ENCODE results near the gene MYCN.
"Not testable (repeated sequence)": the region's sequence is repeated elsewhere in the genome, so short reads cannot be mapped to it uniquely, and the experiment has no call there.

Gene MYCN

DNA sequence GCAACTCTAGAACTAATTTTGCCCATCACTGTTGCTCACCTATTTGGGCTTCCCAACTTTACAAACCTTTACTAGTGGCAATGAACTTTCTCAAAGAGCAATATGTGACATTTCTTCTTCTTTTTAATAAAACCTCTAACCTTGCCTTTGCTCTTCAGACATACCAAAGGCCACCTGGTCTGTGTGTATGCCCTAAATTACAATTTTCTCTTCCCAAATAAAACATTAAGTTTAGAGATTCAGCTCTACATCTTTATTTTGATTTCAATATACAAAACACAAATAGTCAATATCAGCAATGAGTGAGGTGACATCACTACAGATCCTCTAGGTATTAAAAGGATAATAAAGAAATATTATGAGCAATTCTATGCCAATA, 35.1 kb upstream of the MYCN start:
- Histone ChIP-seq H3K27ac (no peak overlapping the region), H3K9ac (ENCODE audit: insufficient read length) (no peak overlapping the region), H3K4me3 (no peak overlapping the region), H3K9me3 (ENCODE audit: low read depth, low read length) (no peaks in the 10 kb centered on the region; the same call in 1 of the 2 replicates), H3K36me3 (ENCODE audit: insufficient read depth, low read length) (no peaks in the 10 kb centered on the region)
- no peak for DNase-seq (ENCODE audit: low read depth, low spot score)
- TF ChIP-seq FOXP2 (optimal IDR thresholded peaks at IDR 0.05; ENCODE audit: control extremely low read depth, extremely low read length, insufficient read depth) (no peak), POLR2AphosphoS5 (IDR thresholded peaks at IDR 0.05; ENCODE audit: borderline replicate concordance, low read depth, low read length) (no peak), EZH2 (IDR thresholded peaks at IDR 0.05) (no peak)

DNA sequence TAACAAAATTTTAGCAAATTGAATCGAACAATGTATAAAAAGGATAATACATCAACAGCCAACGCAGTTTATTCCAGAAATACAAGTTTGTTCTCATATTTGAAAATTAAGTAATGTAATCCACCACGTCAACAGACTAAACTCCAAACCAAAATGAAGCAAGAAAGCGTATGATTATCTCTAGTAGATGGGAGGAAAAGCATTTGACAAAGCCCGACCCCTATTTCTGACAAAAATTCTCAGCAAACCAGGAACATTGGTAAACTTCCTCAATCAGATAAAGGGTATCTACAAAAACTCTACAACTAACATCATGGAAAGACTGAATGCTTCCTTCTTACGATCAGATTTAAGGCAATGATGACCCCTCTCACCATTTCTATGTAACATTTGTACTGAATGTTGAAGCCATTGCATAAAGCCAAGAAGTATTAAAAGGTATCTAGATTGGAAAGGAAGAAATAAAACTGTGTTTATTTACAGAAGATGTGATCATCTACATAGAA, 34.3 kb upstream of the MYCN start:
- no peaks in the 10 kb centered on the region; the same call in 1 of the 2 replicates for H3K9me3 ChIP-seq (ENCODE audit: low read depth, low read length)
- H3K4me3 ChIP-seq: no peak overlapping the region
- H3K36me3 ChIP-seq (ENCODE audit: insufficient read depth, low read length): no peaks in the 10 kb centered on the region
- DNase-seq (ENCODE audit: low read depth, low spot score): no peak
- no peak overlapping the region for H3K9ac ChIP-seq (ENCODE audit: insufficient read length)
- TF ChIP-seq EZH2 (IDR thresholded peaks at IDR 0.05): no peak
- TF ChIP-seq FOXP2 (optimal IDR thresholded peaks at IDR 0.05; ENCODE audit: control extremely low read depth, extremely low read length, insufficient read depth): no peak
- no peak for TF ChIP-seq POLR2AphosphoS5 (IDR thresholded peaks at IDR 0.05; ENCODE audit: borderline replicate concordance, low read depth, low read length)
- H3K27ac ChIP-seq: no peak overlapping the region

DNA sequence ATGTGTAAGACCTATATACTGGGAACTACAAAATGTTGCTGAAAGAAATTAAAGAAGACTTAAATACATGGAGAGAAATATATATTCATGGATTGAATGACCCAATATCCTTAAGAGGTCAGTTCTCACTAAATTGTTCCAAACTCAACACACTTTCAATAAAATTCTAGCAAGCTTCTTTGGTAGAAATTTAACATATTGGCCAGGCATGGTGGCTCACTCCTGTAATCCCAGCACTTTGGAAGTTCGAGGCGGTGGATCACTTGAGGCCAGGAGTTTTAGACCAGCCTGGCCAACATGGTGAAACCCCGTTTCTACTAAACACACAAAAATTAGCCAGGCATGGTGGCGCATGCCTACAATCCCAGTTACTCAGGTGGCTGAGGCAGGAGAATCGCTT, 33.6 kb upstream of the MYCN start:
- H3K9ac ChIP-seq (ENCODE audit: insufficient read length): no peak overlapping the region
- H3K9me3 ChIP-seq (ENCODE audit: low read depth, low read length): no peaks in the 10 kb centered on the region
- H3K4me3 ChIP-seq: no peak overlapping the region
- DNase-seq (ENCODE audit: low read depth, low spot score): no peak
- no peak overlapping the region for H3K27ac ChIP-seq
- H3K36me3 ChIP-seq (ENCODE audit: insufficient read depth, low read length): no peaks in the 10 kb centered on the region
- TF ChIP-seq FOXP2 (optimal IDR thresholded peaks at IDR 0.05; ENCODE audit: control extremely low read depth, extremely low read length, insufficient read depth) (no peak), POLR2AphosphoS5 (IDR thresholded peaks at IDR 0.05; ENCODE audit: borderline replicate concordance, low read depth, low read length) (no peak), EZH2 (IDR thresholded peaks at IDR 0.05) (no peak)

DNA sequence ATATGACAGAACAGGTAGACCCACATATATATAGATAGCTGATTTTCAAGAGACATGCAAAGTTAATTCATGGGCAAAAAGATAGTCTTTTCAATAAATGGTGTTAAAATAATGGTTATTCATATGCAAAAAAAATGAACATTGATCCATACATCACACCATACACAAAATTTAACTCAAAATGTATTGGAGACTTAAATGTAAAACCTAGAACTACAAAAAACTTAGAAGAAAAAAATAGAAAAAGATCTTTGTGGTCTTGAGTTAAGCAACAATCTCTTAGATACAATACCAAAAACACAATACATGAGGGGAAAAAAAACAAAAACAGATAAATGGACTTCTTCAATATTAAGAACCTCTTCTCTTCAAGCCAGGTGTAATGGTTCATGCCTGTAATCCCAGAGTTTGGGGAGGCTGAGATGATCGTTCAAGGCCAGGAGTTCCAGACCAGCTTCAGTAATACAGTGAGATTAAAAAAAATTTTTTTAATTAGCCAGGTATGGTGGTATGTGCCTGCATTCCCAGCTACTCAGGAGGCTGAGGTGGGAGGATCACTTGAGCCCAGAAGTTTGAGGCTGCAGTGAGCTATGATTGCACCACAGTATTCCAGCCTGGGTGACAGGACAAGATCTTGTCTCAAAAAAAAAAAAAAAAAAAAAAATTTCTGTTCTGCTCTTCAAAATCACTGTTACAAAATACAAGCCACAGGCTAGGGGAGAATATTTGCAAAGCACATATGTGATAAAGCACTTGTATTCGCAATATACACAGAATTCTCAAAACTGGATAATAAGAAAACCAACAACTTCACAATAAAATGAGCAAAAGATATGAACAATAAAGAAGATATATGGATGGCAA, 32.7 kb upstream of the MYCN start:
- Histone ChIP-seq H3K27ac (no peak overlapping the region), H3K9me3 (ENCODE audit: low read depth, low read length) (no peaks in the 10 kb centered on the region), H3K4me3 (no peak overlapping the region), H3K9ac (ENCODE audit: insufficient read length) (no peak overlapping the region), H3K36me3 (ENCODE audit: insufficient read depth, low read length) (no peaks in the 10 kb centered on the region)
- no peak for TF ChIP-seq EZH2 (IDR thresholded peaks at IDR 0.05)
- no peak for TF ChIP-seq FOXP2 (optimal IDR thresholded peaks at IDR 0.05; ENCODE audit: control extremely low read depth, extremely low read length, insufficient read depth)
- TF ChIP-seq POLR2AphosphoS5 (IDR thresholded peaks at IDR 0.05; ENCODE audit: borderline replicate concordance, low read depth, low read length): no peak
- no peak for DNase-seq (ENCODE audit: low read depth, low spot score)

DNA sequence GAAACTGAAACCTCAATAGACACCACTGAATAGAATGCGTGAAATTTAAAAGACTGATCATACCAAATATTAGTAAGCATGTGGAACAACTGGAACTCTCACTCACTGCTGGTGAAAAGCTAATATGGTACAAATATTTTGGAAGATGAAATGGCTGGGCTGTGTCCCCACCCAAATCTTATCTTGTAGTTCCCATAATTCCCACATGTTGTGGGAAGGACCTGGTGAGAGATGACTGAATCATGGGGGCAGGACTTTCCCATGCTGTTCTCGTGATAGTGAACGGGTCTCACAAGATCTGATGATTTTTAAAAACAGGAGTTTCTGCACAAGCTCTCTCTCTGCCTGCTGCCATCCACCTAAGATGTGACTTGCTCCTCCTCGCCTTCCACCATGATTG, 32.0 kb upstream of the MYCN start:
- DNase-seq (ENCODE audit: low read depth, low spot score): no peak
- no peak overlapping the region for H3K27ac ChIP-seq
- no peaks in the 10 kb centered on the region for H3K36me3 ChIP-seq (ENCODE audit: insufficient read depth, low read length)
- no peaks in the 10 kb centered on the region for H3K9me3 ChIP-seq (ENCODE audit: low read depth, low read length)
- H3K9ac ChIP-seq (ENCODE audit: insufficient read length): no peak overlapping the region
- TF ChIP-seq EZH2 (IDR thresholded peaks at IDR 0.05) (no peak), POLR2AphosphoS5 (IDR thresholded peaks at IDR 0.05; ENCODE audit: borderline replicate concordance, low read depth, low read length) (no peak), FOXP2 (optimal IDR thresholded peaks at IDR 0.05; ENCODE audit: control extremely low read depth, extremely low read length, insufficient read depth) (no peak)
- H3K4me3 ChIP-seq: no peak overlapping the region

DNA sequence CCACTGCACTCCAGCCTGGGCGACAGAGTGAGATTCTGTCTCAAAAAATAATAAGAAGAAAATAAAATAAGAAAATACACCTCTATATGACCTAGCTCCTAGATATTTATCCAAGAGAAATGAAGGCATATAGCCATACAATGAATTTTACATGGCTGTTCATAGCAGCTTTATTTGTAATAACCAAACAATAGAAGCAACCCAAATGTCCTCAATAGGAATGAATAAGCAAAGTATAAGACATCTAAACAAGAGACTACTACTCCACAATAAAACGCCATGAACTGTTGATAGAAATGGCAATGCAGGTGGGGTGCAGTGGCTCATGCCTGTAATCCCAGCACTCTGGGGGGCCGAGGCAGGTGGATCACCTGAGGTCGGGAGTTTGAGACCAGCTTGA, 31.2 kb upstream of the MYCN start:
- no peak overlapping the region for H3K27ac ChIP-seq
- no peaks in the 10 kb centered on the region for H3K9me3 ChIP-seq (ENCODE audit: low read depth, low read length)
- DNase-seq (ENCODE audit: low read depth, low spot score): no peak
- H3K9ac ChIP-seq (ENCODE audit: insufficient read length): no peak overlapping the region
- H3K36me3 ChIP-seq (ENCODE audit: insufficient read depth, low read length): no peaks in the 10 kb centered on the region
- no peak overlapping the region for H3K4me3 ChIP-seq
- no peak for TF ChIP-seq FOXP2 (optimal IDR thresholded peaks at IDR 0.05; ENCODE audit: control extremely low read depth, extremely low read length, insufficient read depth)

DNA sequence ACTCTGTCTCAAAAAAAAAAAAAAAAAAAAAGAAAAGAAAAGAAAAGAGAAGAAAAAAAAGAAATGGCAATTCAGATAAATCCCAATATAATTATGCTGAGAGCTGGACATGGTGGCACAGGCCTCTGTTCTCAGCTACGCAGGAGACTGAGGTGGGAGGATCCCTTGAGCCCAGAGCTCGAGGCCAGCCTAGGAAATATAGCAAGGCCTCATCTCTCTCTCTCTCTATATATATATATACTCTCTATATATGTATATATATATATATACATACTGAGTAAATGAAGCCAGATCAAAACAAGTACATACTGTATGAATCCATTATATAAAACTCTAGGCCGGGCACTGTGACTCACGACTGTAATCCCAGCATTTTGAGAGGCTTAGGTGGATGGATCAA, 30.6 kb upstream of the MYCN start:
- DNase-seq (ENCODE audit: low read depth, low spot score): no peak
- TF ChIP-seq EZH2 (IDR thresholded peaks at IDR 0.05): no peak
- no peak for TF ChIP-seq FOXP2 (optimal IDR thresholded peaks at IDR 0.05; ENCODE audit: control extremely low read depth, extremely low read length, insufficient read depth)
- no peak for TF ChIP-seq POLR2AphosphoS5 (IDR thresholded peaks at IDR 0.05; ENCODE audit: borderline replicate concordance, low read depth, low read length)
- H3K9me3 ChIP-seq (ENCODE audit: low read depth, low read length): no peaks in the 10 kb centered on the region

DNA sequence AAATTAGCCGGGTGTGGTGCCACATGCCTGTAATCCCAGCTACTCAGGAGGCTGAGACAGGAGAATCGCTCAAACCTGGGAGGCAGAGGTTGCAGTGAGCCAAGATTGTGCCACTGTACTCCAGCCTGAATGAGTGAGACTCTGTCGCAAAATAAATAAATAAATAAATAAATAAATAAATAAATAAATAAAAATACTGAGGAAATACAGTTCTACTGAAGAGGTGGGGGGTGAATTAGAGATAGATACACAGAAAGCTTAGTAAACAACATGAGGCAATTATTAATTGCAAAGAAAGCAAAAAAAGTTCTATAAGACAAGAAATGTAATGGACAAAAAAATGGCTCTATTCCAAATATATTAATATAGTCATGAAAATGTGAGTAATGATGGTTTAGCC, 29.1 kb upstream of the MYCN start:
- DNase-seq (ENCODE audit: low read depth, low spot score); H3K27ac ChIP-seq: not testable (repeated sequence)

More for the DNA sequence above, 30.6 kb upstream of the MYCN start:
- Histone ChIP-seq H3K4me3 (no peak overlapping the region), H3K27ac (no peak overlapping the region), H3K9ac (ENCODE audit: insufficient read length) (no peak overlapping the region), H3K36me3 (ENCODE audit: insufficient read depth, low read length) (no peaks in the 10 kb centered on the region)

DNA sequence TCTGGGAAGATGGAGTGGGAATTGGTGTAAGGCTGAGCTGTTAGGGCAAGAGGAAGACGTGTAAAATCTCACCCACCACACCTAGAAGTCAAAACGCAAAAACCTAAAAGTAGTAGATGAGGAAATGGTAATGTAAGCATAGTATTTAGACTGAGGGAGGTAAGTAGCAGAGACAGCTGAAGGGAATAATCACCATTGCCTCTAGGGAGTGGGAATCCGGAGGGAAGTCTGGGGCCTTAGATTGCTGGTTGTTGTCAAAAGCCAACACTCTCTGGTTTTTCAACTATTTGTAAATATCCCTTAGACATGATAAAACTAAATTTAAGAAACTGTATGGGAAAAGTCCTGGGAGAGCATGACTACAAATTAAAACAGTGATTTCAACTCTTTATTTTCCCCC, 28.7 kb upstream of the MYCN start:
- no peak for DNase-seq (ENCODE audit: low read depth, low spot score)
- H3K9me3 ChIP-seq (ENCODE audit: low read depth, low read length): no peaks in the 10 kb centered on the region
- no peak overlapping the region for H3K4me3 ChIP-seq
- no peak overlapping the region for H3K9ac ChIP-seq (ENCODE audit: insufficient read length)
- no peak overlapping the region for H3K27ac ChIP-seq
- H3K36me3 ChIP-seq (ENCODE audit: insufficient read depth, low read length): no peaks in the 10 kb centered on the region
- TF ChIP-seq EZH2 (IDR thresholded peaks at IDR 0.05): no peak
- TF ChIP-seq FOXP2 (optimal IDR thresholded peaks at IDR 0.05; ENCODE audit: control extremely low read depth, extremely low read length, insufficient read depth): no peak
- TF ChIP-seq POLR2AphosphoS5 (IDR thresholded peaks at IDR 0.05; ENCODE audit: borderline replicate concordance, low read depth, low read length): no peak

More for the DNA sequence above, 29.1 kb upstream of the MYCN start:
- H3K9me3 ChIP-seq (ENCODE audit: low read depth, low read length); H3K36me3 ChIP-seq (ENCODE audit: insufficient read depth, low read length); H3K9ac ChIP-seq (ENCODE audit: insufficient read length); H3K4me3 ChIP-seq: not testable (repeated sequence)

Measured in SK-N-MC (cell line).